Endothelial cell of umbilical vein (primary cell): ENCODE results near the gene ODF2L. TPM values are rescaled to one million over a fixed set of nuclear protein-coding genes. Genes with fewer than 3 reads are reported as not detected.

Experiments
- BruUV-seq: library from RNA; stranded (reverse); fragments of 400-500 nt; replicated peaks from 2 replicates; lab custom pipeline; 2021; lab: Mats Ljungman, UMichigan
- CTCF ChIA-PET: fragments of 300-600, 350-600 bp; sonication (Branson Sonifier 250); formaldehyde crosslinking; loops from one replicate; lab custom pipeline; 2021; ENCODE audit warnings: antibody characterized with exemption, inconsistent platforms; lab: Charles Lee
- POLR2A ChIA-PET: fragments of 300-600, 350-600 bp; sonication (Branson Sonifier 250); formaldehyde crosslinking; loops from one replicate; lab custom pipeline; 2021; ENCODE audit warnings: antibody characterized with exemption, inconsistent platforms; lab: Charles Lee
- DNase-seq: peaks from one replicate; pipeline ENCODE4 v3.0.0-alpha.2; 2011; ENCODE audit warnings: low read depth, low spot score
- FAIRE-seq: peaks from 2 replicates; lab custom pipeline; 2011; peaks lifted over from hg19 to GRCh38; lab: Jason Lieb, UNC
- H2AFZ ChIP-seq: 2 replicates; pipeline ENCODE4 v1.6.0; 2012; ENCODE audit warnings: low read depth, low read length, control low read depth, inconsistent platforms
- H3K27ac ChIP-seq: 2 replicates; pipeline ENCODE4 v1.5.1; 2011; ENCODE audit warnings: low read depth, mild to moderate bottlenecking, control low read depth, low read length, moderate library complexity; ENCODE audit not compliant: insufficient read depth
- H3K27me3 ChIP-seq, 2 experiments: 2 replicates each; pipeline versions ENCODE4 v1.6.0 to v1.6.1; 2011; ENCODE audit warnings: low read length in 2 of 2, mixed read lengths in 1 of 2; ENCODE audit not compliant: control insufficient read depth in 2 of 2, insufficient read depth in 2 of 2
- H3K36me3 ChIP-seq, 2 experiments: 2 replicates in 1 of 2; 3 replicates in 1 of 2; pipeline ENCODE4 v1.5.1; 2011; ENCODE audit warnings: low read length in 2 of 2, mild to moderate bottlenecking in 1 of 2, moderate library complexity in 1 of 2; ENCODE audit not compliant: control insufficient read depth in 2 of 2, insufficient read depth in 2 of 2; ENCODE audit errors: extremely low read depth in 1 of 2
- H3K4me1 ChIP-seq: 3 replicates; pipeline ENCODE4 v1.5.1; 2011; ENCODE audit warnings: mild to moderate bottlenecking, low read length; ENCODE audit not compliant: control insufficient read depth, insufficient read depth; ENCODE audit errors: extremely low read depth
- H3K4me2 ChIP-seq: 2 replicates; pipeline ENCODE4 v1.6.1; 2011; ENCODE audit warnings: low read length, control low read depth, mixed read lengths; ENCODE audit not compliant: insufficient read depth
- H3K4me3 ChIP-seq, 3 experiments: fragments of 200-600 bp in 1 of 3; sonication (generic), shearing (Covaris generic) in 1 of 3; replicated peaks in 1 of 3; 2 replicates each; pipeline ENCODE4 v1.5.1; 2011 to 2016; ENCODE audit warnings: control low read depth in 3 of 3, low read length in 3 of 3, mild to moderate bottlenecking in 2 of 3, inconsistent platforms in 1 of 3, low read depth in 1 of 3, moderate library complexity in 1 of 3; ENCODE audit not compliant: insufficient read depth in 1 of 3
- H3K79me2 ChIP-seq: 2 replicates; pipeline ENCODE4 v1.6.0; 2012; ENCODE audit warnings: low read length, inconsistent platforms; ENCODE audit not compliant: control insufficient read depth, insufficient read depth
- H3K9ac ChIP-seq: replicated peaks from 2 replicates; pipeline ENCODE3; 2011; ENCODE audit warnings: low read length, control low read depth; ENCODE audit not compliant: insufficient read depth; ENCODE audit errors: extremely low read depth
- H3K9me1 ChIP-seq: replicated peaks from 3 replicates; pipeline ENCODE4 v1.6.0; 2011; ENCODE audit warnings: mild to moderate bottlenecking, low read length; ENCODE audit not compliant: control insufficient read depth, insufficient read depth; ENCODE audit errors: extremely low read depth
- H3K9me3 ChIP-seq: replicated peaks from 2 replicates; pipeline ENCODE4 v1.5.1; 2012; ENCODE audit warnings: low read length, inconsistent platforms; ENCODE audit not compliant: control insufficient read depth, insufficient read depth
- H4K20me1 ChIP-seq: replicated peaks from 2 replicates; pipeline ENCODE3; 2011; ENCODE audit warnings: mild to moderate bottlenecking, low read length; ENCODE audit not compliant: control insufficient read depth, insufficient read depth; ENCODE audit errors: extremely low read depth
- CTCF ChIP-seq, 2 donors: IDR thresholded peaks; 1 replicate in 1 of 2; 2 replicates in 1 of 2; pipeline ENCODE4 v1.5.1; 2011; ENCODE audit warnings: low read length in 2 of 2, mild to moderate bottlenecking in 2 of 2, moderate library complexity in 2 of 2, control low read depth in 1 of 2, inconsistent platforms in 1 of 2, low read depth in 1 of 2; ENCODE audit not compliant: insufficient read depth in 1 of 2; ENCODE audit errors: extremely low read depth in 1 of 2
- EZH2 ChIP-seq: IDR thresholded peaks from 2 replicates; pipeline ENCODE4 v1.6.1; 2012; ENCODE audit warnings: borderline replicate concordance, low read depth, mild to moderate bottlenecking, moderate library complexity, low read length, inconsistent platforms; ENCODE audit not compliant: severe bottlenecking
- FOS ChIP-seq: IDR thresholded peaks from 2 replicates; pipeline ENCODE4 v1.6.1; 2011; ENCODE audit warnings: mild to moderate bottlenecking, low read length, moderate library complexity, borderline replicate concordance; ENCODE audit not compliant: insufficient read depth
- GATA2 ChIP-seq: IDR thresholded peaks from 2 replicates; pipeline ENCODE4 v1.7.0; 2011; ENCODE audit warnings: low read depth, mild to moderate bottlenecking, moderate library complexity, mixed read lengths, low read length; ENCODE audit not compliant: insufficient read length, insufficient read depth
- JUN ChIP-seq: IDR thresholded peaks from 2 replicates; pipeline ENCODE4 v1.6.1; 2011; ENCODE audit warnings: borderline replicate concordance, low read depth; ENCODE audit not compliant: insufficient read length, insufficient read depth
- MAX ChIP-seq: IDR thresholded peaks from 2 replicates; pipeline ENCODE4 v1.6.1; 2011; ENCODE audit not compliant: insufficient read depth, insufficient read length
- MYC ChIP-seq: IDR thresholded peaks from one replicate; pipeline ENCODE4 v1.6.1; 2011; ENCODE audit warnings: mild to moderate bottlenecking, low read depth, low read length
- POLR2A ChIP-seq: IDR thresholded peaks from 2 replicates; pipeline ENCODE4 v1.6.1; 2012; ENCODE audit warnings: low read depth, mild to moderate bottlenecking, control low read depth, low read length
- POLR2AphosphoS5 ChIP-seq: IDR thresholded peaks from 2 replicates; pipeline ENCODE4 v1.6.1; 2012; ENCODE audit warnings: low read depth, mild to moderate bottlenecking, control low read depth, low read length, moderate library complexity; ENCODE audit not compliant: insufficient read depth
- dilution Hi-C: fragments of 300-500 bp; cut with MboI; formaldehyde crosslinking; loops from one replicate; pipeline ENCODE4 v1.15.0; 2019; ENCODE audit warnings: low sequenced_read_pairs; ENCODE audit not compliant: extremely low pct_ligation_motif_present
- intact Hi-C: fragments of 100-400 bp; cut with micrococcal nuclease; formaldehyde crosslinking; loops from one replicate; pipeline ENCODE4 v1.10.0; 2022
- polyA plus RNA-seq, 4 experiments: library from polyadenylated mRNA; depleted of rRNA in 3 of 4; stranded (reverse) in 3 of 4; unstranded in 1 of 4; fragments of >200 nt; gene quantifications; 2 replicates each; pipeline versions ENCODE4 v1.2.1 to v1.2.3, GENCODE V29; 2011 to 2012; ENCODE audit warnings: missing spikeins in 1 of 4
- total RNA-seq: library from RNA; stranded (reverse); gene quantifications from 2 replicates; pipeline ENCODE4 v1.2.3, GENCODE V29; 2021

The ODF2L gene
- total and polyA plus RNA-seq, 2 donors (not counting 3 experiments of a cell fraction or from before 2014, with no cell fraction given): 9.6 to 74.7 TPM

DNA sequence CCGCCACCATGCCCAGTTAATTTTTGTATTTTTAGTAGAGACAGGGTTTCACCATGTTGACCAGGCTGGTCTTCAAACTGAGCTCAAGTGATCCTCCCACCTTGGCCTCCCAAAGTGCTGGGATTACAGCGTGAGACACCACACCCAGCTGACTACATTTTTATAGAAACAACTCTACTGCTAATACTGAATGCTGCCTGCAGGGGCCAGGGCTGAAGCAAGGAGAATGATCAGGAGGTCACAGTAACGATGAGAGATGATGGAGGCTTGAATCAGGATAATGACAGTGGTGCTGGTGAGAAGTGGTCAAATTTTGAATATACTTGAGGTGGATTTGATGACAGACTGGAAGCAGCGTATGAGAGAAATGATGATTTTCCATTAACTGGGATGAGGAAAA, 33.3 kb downstream of the ODF2L start:
- H3K79me2 ChIP-seq: no peaks in the 10 kb centered on the region
- intact Hi-C loops (no loop called here), dilution Hi-C loops (no loop called here)
- TF ChIP-seq JUN (no peak), EZH2 (no peak), GATA2 (no peak), MYC (no peak), MAX (no peak), FOS (no peak), POLR2AphosphoS5 (no peak), POLR2A (no peak), CTCF (IDR thresholded peaks at IDR 0.05; ENCODE audit: extremely low read depth in 1 of 2, insufficient read depth in 1 of 2, low read depth in 1 of 2, low read length in 2 of 2) (no peak)
- H3K4me3 ChIP-seq: no peak overlapping the region
- H2AFZ ChIP-seq: no peak overlapping the region
- H3K4me2 ChIP-seq: no peak overlapping the region
- H3K9me1 ChIP-seq: no peaks in the 10 kb centered on the region
- H3K27me3 ChIP-seq: no peaks in the 10 kb centered on the region
- H3K36me3 ChIP-seq: peaks cover 1 to 5% of the 10 kb centered on the region in 2 experiments
- H3K9me3 ChIP-seq: no peaks in the 10 kb centered on the region
- TSS peak; percentile 7 for BruUV-seq
- no peak overlapping the region for H3K9ac ChIP-seq
- H3K27ac ChIP-seq: no peak overlapping the region
- H4K20me1 ChIP-seq: no peaks in the 10 kb centered on the region
- DNase-seq (no peak), FAIRE-seq (no peak)
- H3K4me1 ChIP-seq: no peaks in the 10 kb centered on the region
- ChIA-PET CTCF (interaction anchor here (1.7 kb wide), 1 partner anchor 17 kb away, joined by 6 read pairs; no protein-coding TSS in a partner anchor), POLR2A (no interaction called here)
